HepG2 (cell line): Measurements from ENCODE around the gene C9orf50. TPM values are rescaled to one million over a fixed set of nuclear protein-coding genes. Genes with fewer than 3 reads are reported as not detected.

ENCODE experiments used
- ATAC-seq: fragments of 200-7000 bp; cut with Tn5 transposase; 3 replicates; pipeline ENCODE4 v1.9.1; 2020; ENCODE audit warnings: mild to moderate bottlenecking, moderate library complexity
- BruUV-seq: library from RNA; stranded (reverse); fragments of 400-500 nt; replicated peaks from 2 replicates; lab custom pipeline; 2021; lab: Mats Ljungman, UMichigan
- CTCF ChIA-PET: fragments of 300-600 bp; formaldehyde crosslinking; extraction: SDS; loops from one replicate; lab custom pipeline; 2021; ENCODE audit warnings: low total read pairs, inconsistent platforms, low intra/inter-chr PET ratio; lab: Yijun Ruan, JAX
- POLR2A ChIA-PET: fragments of 350-600 bp; sonication (Branson Sonifier 250); formaldehyde crosslinking; loops from one replicate; lab custom pipeline; 2020; ENCODE audit warnings: antibody characterized with exemption, inconsistent platforms; lab: Yijun Ruan, JAX
- DNase-seq: peaks from one replicate; pipeline ENCODE4 v3.0.0-alpha.2; 2015; ENCODE audit warnings: low spot score
- FAIRE-seq: peaks from 3 replicates; lab custom pipeline; 2011; peaks lifted over from hg19 to GRCh38; lab: Jason Lieb, UNC
- H2AFZ ChIP-seq: one replicate; pipeline ENCODE4 v1.6.1; 2011; ENCODE audit warnings: low read length, inconsistent platforms
- H3K27ac ChIP-seq: fragments of 300-600 bp; 3 replicates; pipeline ENCODE4 v1.8.0; 2011; ENCODE audit warnings: mixed run types, mild to moderate bottlenecking, mixed read lengths, low read length, inconsistent platforms; ENCODE audit not compliant: insufficient read depth; ENCODE audit errors: extremely low read length
- H3K27me3 ChIP-seq, 2 experiments: fragments of 200-600 bp in 1 of 2; 2 replicates in 1 of 2; 3 replicates in 1 of 2; pipeline versions ENCODE4 v1.6.0 to v1.8.0; 2011; ENCODE audit warnings: low read length in 2 of 2, mild to moderate bottlenecking in 2 of 2, moderate library complexity in 2 of 2, inconsistent platforms in 1 of 2; ENCODE audit not compliant: insufficient read depth in 2 of 2, control insufficient read depth in 1 of 2
- H3K36me3 ChIP-seq, 2 experiments: fragments of 200-600 bp in 1 of 2; replicated peaks in 1 of 2; 2 replicates in 1 of 2; 3 replicates in 1 of 2; pipeline versions ENCODE4 v1.5.1 to v1.8.0; 2011; ENCODE audit warnings: low read length in 2 of 2, inconsistent platforms in 1 of 2; ENCODE audit not compliant: insufficient read depth in 2 of 2, control insufficient read depth in 1 of 2
- H3K4me1 ChIP-seq: 2 replicates; pipeline ENCODE4 v1.5.1; 2012; ENCODE audit warnings: low read length, inconsistent platforms; ENCODE audit not compliant: insufficient read depth
- H3K4me2 ChIP-seq: 2 replicates; pipeline ENCODE4 v1.6.0; 2011; ENCODE audit warnings: low read depth, low read length, inconsistent platforms
- H3K4me3 ChIP-seq, 3 experiments: fragments of 200-600 bp in 1 of 3; sonication (generic), shearing (Covaris generic) in 1 of 3; replicated peaks in 1 of 3; 2 replicates each; pipeline ENCODE4 v1.5.1; 2011 to 2016; ENCODE audit warnings: low read length in 3 of 3, inconsistent platforms in 2 of 3, low read depth in 2 of 3, mild to moderate bottlenecking in 2 of 3, control low read depth in 1 of 3, mixed read lengths in 1 of 3; ENCODE audit not compliant: insufficient read depth in 1 of 3
- H3K79me2 ChIP-seq: one replicate; pipeline ENCODE4 v1.6.1; 2011; ENCODE audit warnings: low read length, inconsistent platforms; ENCODE audit not compliant: insufficient read depth
- H3K9ac ChIP-seq: 2 replicates; pipeline ENCODE4 v1.6.0; 2011; ENCODE audit warnings: mild to moderate bottlenecking, low read depth, low read length, inconsistent platforms; ENCODE audit not compliant: insufficient read depth
- H3K9me3 ChIP-seq: 2 replicates; pipeline ENCODE4 v1.5.1; 2012; ENCODE audit warnings: mild to moderate bottlenecking, low read length
- H4K20me1 ChIP-seq: 2 replicates; pipeline ENCODE4 v1.6.0; 2011; ENCODE audit warnings: inconsistent platforms, mild to moderate bottlenecking, low read length, moderate library complexity; ENCODE audit not compliant: insufficient read depth
- CAMTA2 ChIP-seq: sonication (generic); formaldehyde crosslinking; IDR thresholded peaks from 2 replicates; pipeline ENCODE4 v1.4.0; 2020; ENCODE audit warnings: mild to moderate bottlenecking, missing genetic modification reagents, borderline replicate concordance
- EHMT2 ChIP-seq: fragments of 200-600 bp; sonication (generic); IDR thresholded peaks from 2 replicates; pipeline ENCODE4 v1.7.0; 2017; ENCODE audit warnings: antibody characterized with exemption, low read depth, low read length, borderline replicate concordance
- ELF3 ChIP-seq: IDR thresholded peaks from 2 replicates; pipeline ENCODE4 v1.6.1; 2016; ENCODE audit warnings: missing genetic modification reagents, missing compliant biosample characterization
- GTF3A ChIP-seq: sonication (generic); formaldehyde crosslinking; conservative IDR thresholded peaks from 2 replicates; pipeline ENCODE4 v1.4.0; 2020; ENCODE audit warnings: mild to moderate bottlenecking, missing genetic modification reagents
- HIC2 ChIP-seq: sonication (generic); formaldehyde crosslinking; IDR thresholded peaks from 2 replicates; pipeline ENCODE4 v1.9.0; 2022; ENCODE audit warnings: low read depth, missing genetic modification reagents
- IRX3 ChIP-seq: sonication (generic); formaldehyde crosslinking; IDR thresholded peaks from 2 replicates; pipeline ENCODE4 v1.8.1; 2023; ENCODE audit warnings: mild to moderate bottlenecking, low read depth, missing genetic modification reagents, borderline replicate concordance
- MTF2 ChIP-seq: sonication (generic); formaldehyde crosslinking; IDR thresholded peaks from 2 replicates; pipeline ENCODE4 v1.5.0; 2020; ENCODE audit warnings: missing genetic modification reagents, borderline replicate concordance
- NCOA5 ChIP-seq: sonication (generic); formaldehyde crosslinking; IDR thresholded peaks from 2 replicates; pipeline ENCODE4 v1.4.0; 2020; ENCODE audit warnings: missing genetic modification reagents
- NFRKB ChIP-seq: fragments of 450-650 bp; IDR thresholded peaks from 2 replicates; pipeline ENCODE4 v1.6.1; 2017
- RFX5 ChIP-seq: IDR thresholded peaks from 2 replicates; pipeline ENCODE4 v1.6.1; 2011; ENCODE audit warnings: low read depth, low read length, improper control_type of control experiment
- SIX1 ChIP-seq: sonication (generic); formaldehyde crosslinking; IDR thresholded peaks from 2 replicates; pipeline ENCODE4 v1.4.0; 2020; ENCODE audit warnings: missing genetic modification reagents, borderline replicate concordance
- SMARCC2 ChIP-seq: fragments of 450-650 bp; IDR thresholded peaks from 2 replicates; pipeline ENCODE4 v1.6.1; 2017; ENCODE audit warnings: antibody characterized with exemption, mild to moderate bottlenecking
- SP2 ChIP-seq: sonication (generic); formaldehyde crosslinking; IDR thresholded peaks from 2 replicates; pipeline ENCODE4 v1.5.1; 2020; ENCODE audit warnings: mild to moderate bottlenecking, missing genetic modification reagents
- ZNF143 ChIP-seq: sonication (generic); formaldehyde crosslinking; IDR thresholded peaks from 2 replicates; pipeline ENCODE4 v1.4.0; 2020; ENCODE audit warnings: missing genetic modification reagents
- ZNF180 ChIP-seq: sonication (generic); formaldehyde crosslinking; IDR thresholded peaks from 2 replicates; pipeline ENCODE4 v1.4.0; 2020; ENCODE audit warnings: low read depth, missing genetic modification reagents, borderline replicate concordance
- ZNF264 ChIP-seq: sonication (generic); formaldehyde crosslinking; IDR thresholded peaks from 2 replicates; pipeline ENCODE4 v1.4.0; 2020; ENCODE audit warnings: missing genetic modification reagents
- ZNF432 ChIP-seq: sonication (generic); formaldehyde crosslinking; IDR thresholded peaks from 2 replicates; pipeline ENCODE4 v1.5.0; 2020; ENCODE audit warnings: missing genetic modification reagents, mild to moderate bottlenecking, borderline replicate concordance
- ZNF770 ChIP-seq: sonication (generic); formaldehyde crosslinking; IDR thresholded peaks from 2 replicates; pipeline ENCODE4 v1.5.0; 2020; ENCODE audit warnings: mild to moderate bottlenecking, missing genetic modification reagents
- WGBS: methylation state at CpG from one replicate; pipeline ENCODE4 v1.1.6; 2017; ENCODE audit warnings: low lambda C conversion rate; 5-methylcytosine and 5-hydroxymethylcytosine counted together
- in situ Hi-C: cut with HindIII; loops from 2 replicates; pipeline ENCODE4 v1.10.0; 2017; ENCODE audit warnings: low pct_unique_long_range_greater_than_20kb; ENCODE audit not compliant: extremely low pct_ligation_motif_present
- intact Hi-C: fragments of 100-400 bp; cut with micrococcal nuclease; formaldehyde crosslinking; loops from one replicate; pipeline ENCODE4 v1.10.0; 2022; ENCODE audit not compliant: unreplicated experiment
- polyA plus RNA-seq, 8 experiments: library from polyadenylated mRNA; depleted of rRNA in 3 of 8; stranded (reverse) in 7 of 8; unstranded in 1 of 8; fragments of >200 nt; fragmentation: Illumina TruSeq in 4 of 8; extraction: Trizol in 4 of 8; gene quantifications; 2 replicates each; pipeline versions ENCODE4 v1.2.1 to v1.2.3, GENCODE V29; 2011 to 2016; ENCODE audit warnings: low read depth in 4 of 8, missing spikeins in 1 of 8, mixed read lengths in 1 of 8; ENCODE audit not compliant: insufficient read depth in 1 of 8
- total RNA-seq, 5 experiments: library from RNA; depleted of rRNA; stranded (reverse); fragments of >200 nt; fragmentation: Illumina TruSeq; extraction: Trizol; gene quantifications; 2 replicates each; pipeline ENCODE4 v1.2.3, GENCODE V29; 2016; ENCODE audit warnings: low read depth in 1 of 5

C9orf50 gene
- total and polyA plus RNA-seq, 2 of the 13 experiments (the other 11 are each of a cell fraction or from before 2014, with no cell fraction given) = not detected

GRCh38 chr9:129596541-129597331 lies 24.2 kb downstream of the C9orf50 start (continued):
- peak; percentile 21; the same call in 1 of the 2 replicates for TF ChIP-seq SP2
- TF ChIP-seq EHMT2 = no peak

DNA sequence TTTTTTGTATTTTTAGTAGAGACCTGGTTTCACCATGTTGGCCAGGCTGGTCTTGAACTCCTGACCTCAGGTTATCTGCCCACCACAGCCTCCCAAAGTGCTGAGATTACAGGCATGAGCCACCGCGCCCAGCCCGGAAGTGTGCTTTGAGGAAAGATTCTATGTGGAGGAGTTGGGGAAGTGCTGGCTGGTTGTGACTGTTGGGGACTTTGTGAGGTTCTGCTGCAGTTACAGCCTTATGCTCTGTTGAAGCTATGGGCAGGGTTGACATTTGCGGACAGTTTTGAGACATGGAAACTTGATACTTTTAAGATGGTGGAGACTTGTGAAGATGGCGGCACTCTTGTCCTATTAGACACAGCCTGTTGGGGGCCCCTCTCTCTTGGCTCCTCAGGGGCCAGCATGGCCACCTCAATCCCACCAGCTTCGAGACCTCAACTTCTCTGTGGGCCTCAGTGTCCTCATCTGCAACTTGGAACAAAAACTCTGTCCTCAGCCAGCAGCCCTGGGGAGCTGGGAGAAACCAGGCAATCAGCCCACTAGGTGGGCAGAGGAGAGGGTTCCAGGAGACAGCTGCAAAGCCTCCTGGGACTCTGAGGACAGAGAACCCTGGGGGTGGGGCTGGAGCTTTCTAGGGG lies 24.9 kb downstream of the C9orf50 start:
- Histone ChIP-seq H4K20me1 (no peaks in the 10 kb centered on the region), H3K4me2 (peak overlapping the region; percentile 86), H3K9ac (peak overlapping the region; percentile 86)
- TF ChIP-seq NCOA5 (CRISPR knock-in tag) (no peak), GTF3A (CRISPR knock-in tag) (no peak), ZNF264 (CRISPR knock-in tag) (no peak), SMARCC2 (no peak), ELF3 (CRISPR knock-in tag) (no peak), RFX5 (no peak), MTF2 (CRISPR knock-in tag) (no peak), HIC2 (CRISPR knock-in tag) (no peak; the same call in 1 of the 2 replicates), ZNF143 (CRISPR knock-in tag) (peak; percentile 74), ZNF180 (CRISPR knock-in tag) (no peak), ZNF432 (CRISPR knock-in tag) (no peak), IRX3 (CRISPR knock-in tag) (no peak), CAMTA2 (no peak), SIX1 (no peak), NFRKB (no peak), ZNF770 (no peak)

More for the DNA sequence above, 24.9 kb downstream of the C9orf50 start:
- 84% methylated on average over 5 of the region's 6 CpGs for WGBS
- Histone ChIP-seq H2AFZ (no peak overlapping the region), H3K79me2 (no peaks in the 10 kb centered on the region), H3K4me3 (peak overlapping the region in 2 of 3 experiments; percentile 59 to 79; a peak in 3 of 6 replicates), H3K36me3 (no peaks in the 10 kb centered on the region), H3K4me1 (peaks cover 93% of the 10 kb centered on the region), H3K27ac (peak overlapping the region; percentile 99), H3K27me3 (no peaks in the 10 kb centered on the region), H3K9me3 (no peaks in the 10 kb centered on the region)
- no TSS peak for BruUV-seq
- FAIRE-seq = peak; percentile 39
- in situ Hi-C loops (no loop called here), intact Hi-C loops (loop anchor here (2.0 kb wide), 1 partner anchor 27 kb away; no protein-coding TSS in a partner anchor)
- DNase-seq = no peak
- CTCF ChIA-PET = no interaction called here
- peak; percentile 19; the same call in 2 of the 3 replicates for ATAC-seq
- POLR2A ChIA-PET = interaction anchor here (1.4 to 4.5 kb wide), 18 partner anchors 9 to 456 kb away, joined by 3 to 110 read pairs (median 16); partner anchors contain the start of gene IER5L
